HG02642 (cell line): Measurements from ENCODE around the gene APPL1.

Source experiments
- ATAC-seq: cut with Tn5 transposase; IDR thresholded peaks from one replicate; pipeline ENCODE4 v1.9.1; 2021; ENCODE audit warnings: mild to moderate bottlenecking; ENCODE audit not compliant: unreplicated experiment, poor library complexity

Gene APPL1

GRCh38 chr3:57227204-57227929 is at the start of gene APPL1:
Gene APPL1, plus strand, starts transcription at chr3:57227729. Its CDS starts 155 bp downstream, at chr3:57227884.
- ATAC-seq = peak; percentile 91

GRCh38 chr3:57179580-57180410 is 47.7 kb upstream of the APPL1 start:
- no peak for ATAC-seq

GRCh38 chr3:57184526-57184925 is 43.0 kb upstream of the APPL1 start:
- ATAC-seq = no peak

- no peak for ATAC-seq
Observed at GRCh38 chr3:57192028-57192427, 35.5 kb upstream of the APPL1 start.

GRCh38 chr3:57194641-57195040 is 32.9 kb upstream of the APPL1 start:
- no peak for ATAC-seq

- ATAC-seq = no peak
Observed at GRCh38 chr3:57199895-57200297, 27.6 kb upstream of the APPL1 start, which contains the start of gene HESX1. Gene HESX1, minus strand, starts transcription at chr3:57199978. Its CDS starts 60 bp downstream, at chr3:57199918.

- ATAC-seq = no peak
Observed at GRCh38 chr3:57206423-57206822, 21.1 kb upstream of the APPL1 start.

- no peak for ATAC-seq
Observed at GRCh38 chr3:57221883-57222282, 5.6 kb upstream of the APPL1 start.

- ATAC-seq = no peak
Observed at GRCh38 chr3:57224856-57225255, 2.7 kb upstream of the APPL1 start.

- ATAC-seq = no peak
Observed at GRCh38 chr3:57226176-57226575, 1.4 kb upstream of the APPL1 start.

GRCh38 chr3:57227930-57228751 is 612 bp downstream of the APPL1 start:
- peak; percentile 51 for ATAC-seq

GRCh38 chr3:57230006-57230405 is 2.5 kb downstream of the APPL1 start:
- ATAC-seq = no peak

GRCh38 chr3:57233799-57234198 is 6.3 kb downstream of the APPL1 start:
- no peak for ATAC-seq

- ATAC-seq = no peak
Observed at GRCh38 chr3:57234613-57235575, 7.4 kb downstream of the APPL1 start.

GRCh38 chr3:57244946-57245345 is 17.4 kb downstream of the APPL1 start:
- no peak for ATAC-seq

GRCh38 chr3:57252404-57252803 is 24.9 kb downstream of the APPL1 start:
- no peak for ATAC-seq

- ATAC-seq = no peak
Observed at GRCh38 chr3:57256844-57257243, 29.3 kb downstream of the APPL1 start.

GRCh38 chr3:57257678-57258077 is 30.1 kb downstream of the APPL1 start:
- ATAC-seq = no peak

GRCh38 chr3:57261119-57261518 is 33.6 kb downstream of the APPL1 start:
- ATAC-seq = no peak

GRCh38 chr3:57261929-57262328 is 34.4 kb downstream of the APPL1 start:
- ATAC-seq = no peak
